NOMO-1 treated with DMSO at 0.1 percent for 48 hours (cell line): ENCODE measurements around the gene SLC19A1.

Source experiments
- DNase-seq: peaks from one replicate; lab custom pipeline; 2025; ENCODE audit not compliant: unreplicated experiment; lab: John Stamatoyannopoulos, UW

Gene SLC19A1

DNA sequence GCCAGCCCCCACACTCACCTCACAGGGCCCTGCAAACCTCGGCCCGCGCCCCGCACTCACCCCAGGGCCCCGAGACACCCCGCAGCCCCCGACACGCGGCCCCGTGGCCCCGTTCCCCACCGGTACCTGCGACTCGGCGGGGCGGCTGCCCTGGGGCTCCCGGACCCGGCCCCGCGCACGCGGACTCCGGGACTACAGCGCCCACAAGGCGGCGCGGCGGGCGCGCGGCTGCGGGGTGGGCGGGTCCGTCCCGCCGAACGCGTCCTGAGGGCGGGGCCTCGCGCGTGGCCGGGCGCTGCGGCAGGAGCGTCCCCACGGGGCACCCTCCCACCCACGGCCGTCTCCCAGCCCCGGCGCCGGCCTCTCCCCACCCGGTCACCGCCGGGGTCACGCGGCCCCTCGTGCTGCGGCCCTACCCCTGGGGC is at the start of gene SLC19A1:
Gene SLC19A1, minus strand, starts transcription at position 199 of the 425 bp plus-strand sequence. CDS start 4,481 bp downstream, outside the sequence.
- peak; percentile 47 for DNase-seq

DNA sequence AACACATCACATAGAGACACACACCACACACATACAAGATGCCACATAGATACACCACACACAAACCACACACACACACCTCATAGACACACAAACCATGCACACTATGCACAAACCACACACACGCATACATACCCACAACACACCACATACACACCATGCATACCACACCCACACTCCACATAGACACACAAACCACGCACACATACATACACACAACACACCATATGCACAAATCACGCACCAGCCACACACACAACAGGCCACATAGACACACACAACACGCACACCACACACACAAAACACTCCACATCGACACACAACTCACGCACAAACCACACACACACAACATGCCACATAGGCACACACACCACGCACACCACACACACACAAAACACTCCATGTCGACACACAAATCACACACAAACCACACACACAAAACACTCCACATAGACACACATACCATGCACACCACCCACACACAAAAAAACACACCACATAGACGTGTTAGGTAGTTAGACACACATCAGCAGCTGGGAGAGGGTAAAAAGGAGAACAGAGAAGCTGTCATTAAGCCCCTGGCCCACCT is 49.5 kb upstream of the SLC19A1 start:
- no peak for DNase-seq

DNA sequence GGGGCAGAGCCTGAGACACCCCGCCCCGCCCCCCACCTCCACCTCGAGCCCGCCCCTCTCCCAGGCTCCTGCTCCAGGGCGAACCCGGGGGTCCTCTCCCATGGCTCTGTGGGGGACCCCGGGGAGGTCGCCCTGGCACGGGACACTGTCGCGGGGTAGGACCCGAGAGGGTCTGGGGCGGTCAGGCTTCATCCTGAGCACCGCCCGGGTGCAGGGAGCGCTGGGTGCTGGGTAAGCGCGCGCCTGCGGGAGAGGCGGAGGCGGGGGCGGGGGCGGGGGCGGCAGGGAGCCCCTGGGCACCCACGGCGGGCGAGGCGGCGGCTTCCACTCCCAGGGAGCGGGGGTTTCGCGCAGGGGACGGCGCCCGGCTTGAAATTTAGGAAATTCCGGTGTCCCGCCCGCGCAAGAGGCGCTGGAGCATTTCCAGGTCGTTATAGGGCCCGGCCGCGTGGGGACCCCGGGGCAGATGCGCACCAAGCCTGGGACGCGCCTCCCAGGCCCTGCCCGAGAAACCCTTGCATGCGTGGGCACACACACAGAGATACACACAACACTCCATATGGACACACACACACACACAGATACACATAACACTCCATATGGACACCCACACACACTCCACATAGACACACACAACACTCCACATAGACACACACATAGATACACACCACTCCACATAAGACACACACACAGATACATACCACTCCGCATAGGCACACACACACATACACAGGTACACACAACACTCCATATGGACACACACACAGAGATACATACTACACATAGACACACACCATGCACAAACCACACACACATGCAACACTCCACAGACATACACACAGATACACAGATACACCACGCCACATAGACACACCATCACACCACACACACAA is 48.7 kb upstream of the SLC19A1 start:
- DNase-seq, result peak; percentile 21

DNA sequence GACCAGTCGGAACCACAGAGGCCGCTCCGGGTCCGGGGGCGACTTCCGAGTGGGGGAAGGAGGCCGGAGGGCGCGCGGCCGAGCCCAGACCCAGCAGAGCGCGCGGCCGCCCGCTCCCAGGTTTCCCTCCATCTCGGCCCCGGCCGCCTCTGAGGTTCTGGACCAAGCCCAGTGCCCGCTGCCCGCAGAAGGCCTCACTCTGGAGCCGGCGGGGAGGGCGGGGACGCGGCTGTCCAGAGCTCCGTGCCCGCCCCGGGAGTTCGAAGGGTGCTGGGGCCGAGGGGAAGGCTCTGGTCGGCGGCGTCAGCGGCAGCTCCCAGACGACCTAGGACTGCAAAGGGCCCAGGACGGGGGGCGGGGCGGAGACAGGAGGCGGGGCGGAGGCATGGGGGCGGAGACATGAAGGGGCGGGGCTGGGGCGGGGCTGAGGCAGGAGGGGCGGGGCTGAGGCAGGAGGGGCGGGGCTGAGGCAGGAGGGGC is 48.0 kb upstream of the SLC19A1 start:
- peak; percentile 24 for DNase-seq

DNA sequence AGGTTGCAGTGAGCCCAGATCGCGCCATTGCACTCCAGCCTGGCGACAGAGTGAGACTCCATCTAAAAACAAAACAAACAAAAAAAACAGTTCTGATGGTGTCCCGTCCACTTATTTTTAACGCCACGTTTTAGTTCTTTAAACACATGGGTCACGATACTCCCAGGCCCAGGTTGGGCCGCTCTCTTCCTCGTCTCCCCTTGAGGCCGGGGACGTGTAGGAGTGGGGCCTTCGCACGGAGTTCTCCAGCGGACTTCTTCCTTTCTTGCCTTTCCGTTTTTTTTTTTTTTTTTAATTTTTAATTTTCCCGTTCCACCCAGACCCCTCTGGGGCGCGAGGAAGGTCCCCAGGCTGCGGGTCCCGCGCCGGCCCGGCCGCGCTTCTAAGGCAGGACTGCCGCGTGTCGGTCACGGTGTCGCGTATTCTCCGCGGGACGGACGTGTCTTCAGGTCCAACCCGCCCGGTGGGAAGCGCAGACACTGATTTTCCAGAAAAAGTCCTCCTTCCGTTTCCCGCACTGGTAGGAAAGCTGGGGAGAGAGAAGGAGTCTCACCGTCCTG is 47.5 kb upstream of the SLC19A1 start:
- DNase-seq, result no peak

DNA sequence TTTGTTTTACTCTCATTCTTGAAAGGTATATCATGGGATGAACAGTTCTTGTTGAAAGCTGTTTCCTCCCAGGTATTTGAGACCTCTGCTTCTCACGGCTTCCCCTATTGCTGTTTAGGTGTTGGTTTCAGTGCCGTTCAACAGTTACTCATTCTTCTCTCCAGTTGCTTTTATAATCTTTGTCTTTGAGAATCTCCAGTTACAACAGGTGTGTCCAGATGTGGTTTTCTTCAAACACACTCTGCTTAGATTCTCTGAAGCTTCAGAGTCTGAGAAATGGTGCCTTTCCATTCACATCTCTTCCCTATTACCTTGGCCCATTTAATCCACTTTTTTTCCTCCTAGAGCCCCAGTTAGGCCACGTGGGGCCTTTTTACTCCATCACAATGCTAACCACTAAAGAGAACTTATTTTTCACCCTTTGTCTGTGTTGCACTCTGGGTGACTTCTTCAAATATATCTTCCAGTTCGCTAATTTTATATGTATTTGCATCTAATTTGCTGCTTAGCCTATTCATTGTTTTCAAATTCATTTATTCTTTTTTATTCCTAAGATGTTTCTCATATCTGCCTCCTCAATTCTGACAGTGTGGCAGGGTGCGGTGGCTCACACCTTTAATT is 46.7 kb upstream of the SLC19A1 start:
- no peak for DNase-seq

DNA sequence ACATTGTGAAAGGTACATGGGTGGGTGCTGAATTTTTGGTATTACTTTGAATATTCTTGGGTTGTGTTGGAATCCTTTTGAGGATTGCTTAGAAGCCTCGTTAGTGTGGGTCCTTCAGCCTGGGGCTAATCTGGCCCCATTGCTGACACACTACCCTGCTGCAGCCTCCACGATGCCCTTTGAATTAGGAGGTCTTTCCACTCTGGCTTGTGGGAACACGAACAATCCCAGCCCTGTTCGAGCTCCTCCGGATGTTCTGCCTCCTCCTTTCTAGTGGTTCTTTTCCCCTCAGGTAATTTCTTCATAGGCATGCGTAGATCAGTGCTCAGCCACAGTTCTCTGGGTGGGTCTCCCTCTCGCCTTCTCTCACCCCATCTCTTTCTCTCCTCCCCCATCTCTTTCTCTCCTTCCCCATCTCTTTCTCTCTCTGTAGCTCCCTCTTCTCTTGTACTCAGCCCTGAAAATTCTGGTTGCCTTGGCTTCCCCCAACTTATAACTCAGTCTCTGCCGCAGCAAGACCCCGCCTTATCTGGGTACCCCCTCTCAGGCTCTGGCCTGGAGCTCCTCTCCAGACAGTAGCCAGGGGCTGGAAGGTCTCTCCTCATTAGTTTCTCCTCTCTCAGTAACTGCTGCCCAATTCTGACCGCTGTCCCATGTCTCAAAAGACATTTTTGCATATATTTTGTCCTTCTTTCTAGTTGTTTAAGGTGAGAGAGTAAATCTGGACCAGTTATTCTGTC is 46.0 kb upstream of the SLC19A1 start:
- no peak for DNase-seq

DNA sequence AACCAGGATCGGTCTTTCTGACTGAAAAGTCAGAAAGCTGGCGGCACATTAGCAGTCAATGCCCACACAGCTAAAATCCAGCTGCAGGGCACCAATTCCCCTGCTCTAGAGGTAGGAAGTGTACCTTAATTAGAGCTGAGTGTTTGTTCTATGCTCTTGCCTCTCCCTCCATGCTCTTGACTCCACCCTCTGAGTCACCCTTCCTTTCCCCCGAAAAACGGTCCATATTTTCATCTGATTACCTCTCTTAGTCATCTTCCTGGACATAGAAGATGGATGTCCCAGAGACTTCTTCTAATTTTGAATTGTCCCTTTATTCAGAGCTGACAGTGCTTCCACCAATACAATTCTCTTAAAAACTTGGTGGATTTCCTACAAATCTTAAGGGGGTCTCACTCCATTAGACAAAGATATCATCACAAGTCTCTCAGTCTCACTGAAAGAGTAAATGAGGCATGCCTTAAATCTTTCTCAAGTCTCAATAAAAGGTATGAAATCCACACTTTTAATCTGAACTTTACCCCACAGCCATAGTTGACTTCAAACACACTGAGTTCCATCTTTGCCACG is 44.1 kb upstream of the SLC19A1 start:
- DNase-seq, result no peak

DNA sequence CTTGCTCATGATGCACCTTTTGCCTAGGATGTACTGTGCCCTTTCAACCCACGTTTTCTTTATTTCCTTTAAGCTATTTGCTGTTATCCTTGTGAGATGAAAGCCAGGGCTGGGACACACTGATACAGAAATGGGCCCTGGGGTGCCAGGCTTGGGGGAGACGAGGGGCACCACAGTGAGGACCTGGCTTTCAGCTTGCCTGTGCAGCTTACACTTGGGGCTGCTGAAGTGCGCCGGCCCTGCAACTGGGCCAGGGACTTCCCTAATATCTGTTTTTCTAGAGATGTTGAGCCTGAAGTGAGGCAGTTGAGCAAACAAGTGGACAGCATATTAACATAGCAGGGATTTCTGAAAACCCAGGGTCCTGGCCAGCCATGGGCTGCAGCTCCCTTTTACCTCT is 42.5 kb upstream of the SLC19A1 start:
- DNase-seq, result no peak

DNA sequence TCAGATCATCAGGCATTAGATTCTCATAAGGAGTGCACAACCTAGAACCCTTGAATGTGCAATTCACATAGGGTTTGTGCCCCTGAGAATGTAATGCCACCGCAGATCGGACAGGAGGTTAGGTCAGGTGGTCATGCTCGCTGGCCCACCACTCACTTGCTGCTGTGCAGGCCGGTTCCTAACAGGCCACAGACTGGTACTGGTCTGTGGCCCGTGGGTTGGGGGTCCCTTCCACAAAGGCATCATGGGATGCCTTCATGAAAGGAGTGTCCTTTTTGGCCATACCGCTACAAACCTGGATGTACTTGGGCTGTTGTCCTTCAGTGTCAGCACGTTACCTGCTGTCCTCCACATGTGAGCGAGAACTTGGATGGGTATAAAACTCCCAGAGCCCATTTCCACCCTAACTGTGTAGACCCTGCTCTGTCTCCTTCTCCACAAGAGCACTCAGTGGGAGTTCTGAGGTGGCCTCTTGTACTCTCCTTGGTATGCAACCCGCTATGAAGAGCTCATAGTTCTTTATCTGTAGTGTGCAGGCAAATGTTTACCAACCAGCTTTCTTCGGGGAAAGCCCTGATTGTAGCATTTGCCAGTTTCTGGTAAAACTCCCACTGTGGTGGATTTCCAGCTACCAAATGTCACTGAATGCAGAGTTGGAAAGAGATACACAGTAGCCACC is 41.7 kb upstream of the SLC19A1 start:
- no peak for DNase-seq

DNA sequence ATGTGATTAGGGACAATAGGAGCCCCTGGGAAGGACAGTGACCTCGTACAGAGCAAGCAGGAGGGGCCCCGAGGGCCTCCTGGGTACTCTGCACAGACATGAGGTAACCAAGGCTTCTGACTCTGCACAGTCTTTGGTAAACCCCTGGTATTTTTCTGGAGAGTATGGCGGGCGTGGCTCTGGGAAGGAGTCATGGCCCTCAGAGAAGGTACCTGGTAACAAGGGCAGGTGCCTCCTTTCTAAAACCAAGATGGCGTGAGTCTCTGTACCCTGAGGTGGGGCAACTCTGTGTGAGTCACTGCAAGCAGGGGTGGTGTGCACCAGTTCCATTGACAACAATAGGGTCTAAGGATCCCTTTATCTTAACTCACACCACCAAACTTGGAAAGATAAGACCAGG is 39.9 kb upstream of the SLC19A1 start:
- no peak for DNase-seq

DNA sequence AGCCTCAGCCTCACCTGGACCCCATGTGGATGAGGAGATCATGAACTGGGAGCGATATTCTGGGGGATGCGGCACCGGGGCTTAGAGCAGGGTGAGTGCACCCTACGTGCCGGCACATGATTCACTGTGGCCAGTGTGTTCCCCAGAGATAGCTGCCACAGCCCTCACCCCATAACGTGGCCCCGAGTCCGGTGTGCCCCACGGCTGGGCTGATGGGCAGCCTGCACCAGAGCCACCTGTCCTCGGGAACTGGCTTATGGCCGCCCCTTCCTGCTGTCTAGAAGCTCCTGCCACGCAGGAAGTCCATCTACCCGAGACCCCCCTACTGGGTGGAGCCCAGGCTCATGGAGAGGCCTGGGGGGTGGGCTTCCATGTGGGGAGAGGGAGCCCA is 39.1 kb upstream of the SLC19A1 start:
- no peak for DNase-seq

DNA sequence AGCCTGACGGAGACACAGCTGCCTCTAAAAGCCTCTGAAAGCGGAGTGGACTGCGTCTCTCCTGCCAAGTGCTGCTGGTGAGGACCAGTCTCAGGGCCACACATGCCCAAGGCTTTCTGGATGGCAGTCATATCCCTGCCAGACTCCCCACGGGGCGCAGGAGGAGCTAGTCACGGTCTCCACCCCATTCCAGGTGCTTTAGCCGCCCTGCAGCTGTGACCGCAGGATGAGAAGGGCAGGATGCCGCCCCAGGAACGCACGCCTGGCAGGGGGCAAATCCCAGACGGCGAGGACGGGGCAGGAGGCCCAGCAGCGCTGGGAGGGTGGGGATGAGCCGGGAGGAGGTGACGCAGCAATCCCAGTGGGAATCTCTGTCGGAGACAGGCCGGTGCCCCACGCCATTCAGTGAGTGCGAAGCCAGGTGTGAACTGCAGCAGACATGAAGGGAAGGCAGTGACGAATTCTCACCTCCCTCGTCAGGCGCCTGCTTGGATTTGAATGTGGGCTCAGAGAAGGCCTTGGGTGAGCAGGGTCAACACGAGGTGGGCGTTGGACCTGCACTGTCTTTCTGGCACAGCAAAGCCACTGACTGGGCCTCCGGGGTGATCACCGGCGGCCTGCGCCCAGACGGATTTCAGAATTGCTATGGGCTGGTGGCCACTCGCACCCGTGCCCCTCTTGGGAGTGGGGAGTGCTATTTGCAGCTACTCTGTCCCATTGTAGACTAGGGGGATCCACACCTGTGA is 38.5 kb upstream of the SLC19A1 start:
- DNase-seq, result no peak

DNA sequence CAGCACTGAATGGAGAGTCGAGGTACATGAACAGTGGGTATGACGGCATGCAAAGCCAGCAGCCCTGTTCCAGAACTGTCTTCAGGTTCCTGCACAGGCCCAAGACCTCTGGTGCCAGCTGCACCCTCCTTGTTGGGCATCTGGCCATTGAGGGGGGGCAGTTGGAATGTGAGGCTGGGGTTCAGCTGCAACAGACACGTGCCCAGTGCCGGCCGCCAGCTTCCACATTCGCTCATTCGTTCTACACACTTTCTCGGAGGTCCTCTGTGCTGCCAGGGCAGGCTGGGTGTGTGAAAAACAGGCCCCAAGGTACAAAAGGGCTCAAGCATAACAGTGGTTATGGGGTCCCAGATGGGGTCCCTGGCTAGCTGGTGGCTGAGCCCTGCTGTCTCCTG is 37.9 kb upstream of the SLC19A1 start:
- no peak for DNase-seq

DNA sequence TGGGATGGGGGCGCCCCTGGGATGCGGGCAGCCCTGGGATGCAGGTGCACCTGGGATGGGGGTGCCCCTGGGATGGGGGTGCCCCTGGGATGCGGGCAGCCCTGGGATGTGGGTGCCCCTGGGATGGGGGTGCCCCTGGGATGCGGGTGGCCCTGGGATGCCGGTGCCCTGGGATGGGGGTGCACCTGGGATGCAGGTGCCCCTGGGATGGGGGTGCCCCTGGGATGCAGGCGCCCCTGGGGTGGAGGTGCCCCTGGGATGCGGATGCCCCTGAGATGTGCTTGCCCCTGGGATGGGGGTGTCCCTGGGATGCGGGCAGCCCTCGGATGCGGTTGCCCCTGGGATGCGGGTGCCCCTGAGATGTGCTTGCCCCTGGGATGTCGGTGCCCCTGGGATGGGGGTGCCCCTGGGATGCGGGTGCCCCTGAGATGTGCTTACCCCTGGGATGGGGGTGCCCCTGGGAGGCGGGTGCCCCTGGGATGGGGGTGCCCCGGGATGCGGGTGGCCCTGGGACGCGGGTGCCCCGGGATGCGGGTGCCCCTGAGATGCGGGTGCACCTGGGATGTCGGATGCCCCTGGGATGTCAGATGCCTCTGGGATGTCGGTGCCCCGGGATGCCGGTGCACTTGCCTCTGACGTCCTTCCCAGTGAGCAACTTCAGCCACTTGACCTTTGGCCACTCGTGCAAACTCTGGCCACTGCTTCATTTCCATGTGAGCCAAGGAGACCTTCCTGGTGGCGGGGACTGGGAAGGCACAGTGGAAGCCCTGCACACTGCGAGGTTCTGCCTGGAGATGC is 37.3 kb upstream of the SLC19A1 start:
- no peak for DNase-seq

DNA sequence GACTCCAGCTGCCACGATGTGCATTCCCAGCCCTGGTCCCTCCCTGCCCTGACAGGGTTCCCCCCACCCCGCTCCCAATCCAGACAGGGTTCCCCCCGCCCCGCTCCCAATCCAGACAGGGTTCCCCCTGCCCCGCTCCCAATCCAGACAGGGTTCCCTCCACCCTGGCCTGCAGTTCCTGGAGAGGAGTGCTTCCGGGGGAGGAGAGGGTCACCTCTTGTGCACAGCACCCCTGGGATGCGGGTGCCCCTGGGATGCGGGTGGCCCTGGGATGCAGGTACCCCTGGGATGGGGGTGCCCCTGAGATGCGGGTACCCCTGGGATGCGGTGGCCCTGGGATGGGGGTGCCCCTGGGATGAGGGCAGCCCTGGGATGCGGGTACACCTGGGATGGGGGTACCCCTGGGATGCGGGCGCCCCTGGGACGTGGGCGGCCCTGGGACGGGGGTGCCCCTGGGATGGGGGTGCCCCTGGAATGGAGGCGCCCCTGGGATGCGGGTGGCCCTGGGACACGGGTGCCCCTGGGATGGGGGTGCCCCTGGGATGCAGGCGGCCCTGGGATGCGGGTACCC is 36.7 kb upstream of the SLC19A1 start:
- DNase-seq, result no peak

DNA sequence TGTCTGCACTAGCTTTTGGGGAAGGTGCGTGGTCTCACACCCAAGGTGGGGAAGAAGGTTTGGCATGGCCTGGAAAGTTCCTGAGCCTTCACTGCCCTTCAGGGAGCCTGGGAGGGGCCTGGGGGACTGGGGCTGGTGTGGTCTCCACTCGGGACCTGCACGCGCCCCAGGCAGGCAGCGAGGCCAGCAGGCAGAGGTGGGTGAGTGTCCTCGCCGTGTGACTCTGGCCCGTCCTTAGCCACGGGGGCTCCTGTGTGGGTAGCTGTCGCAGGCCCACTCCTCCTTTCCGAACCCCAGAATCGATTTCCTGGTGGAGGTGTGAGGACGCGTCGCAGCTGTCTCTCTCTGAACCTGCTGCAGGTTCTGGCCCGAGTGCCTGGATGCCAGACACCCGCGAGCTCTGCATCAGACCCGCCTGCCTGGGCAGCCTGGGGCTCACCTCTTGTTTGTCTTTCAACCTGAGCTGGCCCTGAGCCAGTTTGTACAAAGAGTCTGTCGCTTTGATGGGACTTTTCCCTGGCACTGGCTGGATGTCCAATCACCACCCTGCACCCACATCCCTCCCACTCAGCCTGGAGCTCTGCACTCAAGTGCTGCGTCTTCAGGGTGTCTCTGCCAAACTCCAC is 36.0 kb upstream of the SLC19A1 start:
- DNase-seq, result no peak

DNA sequence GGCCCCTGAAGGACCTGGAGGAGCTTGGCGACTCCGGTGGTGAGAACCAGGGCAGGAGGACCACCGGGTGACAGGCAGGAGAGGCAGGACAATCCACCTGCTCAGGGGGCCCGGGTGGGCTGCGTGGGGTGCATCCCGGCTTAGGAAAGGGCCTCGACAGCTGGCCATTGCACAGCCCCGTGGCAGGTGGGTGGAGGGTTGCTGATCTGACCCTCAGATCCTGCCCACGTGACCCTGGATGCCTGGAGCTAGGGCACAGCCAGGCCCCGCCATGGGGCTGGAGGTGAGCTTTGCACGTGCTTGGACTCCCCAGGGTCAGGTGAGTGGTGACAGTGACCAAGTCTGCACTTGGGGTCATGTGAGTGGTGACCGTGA is 35.5 kb upstream of the SLC19A1 start:
- DNase-seq, result no peak
